Activated gamma-delta T cell treated with Interleukin-2 at 50 U/mL for 16 hours (primary cell): Measurements from ENCODE around the gene IL17RD.

Experiments
- DNase-seq: peaks from one replicate; pipeline ENCODE4 v3.0.0-alpha.2; 2020

Gene IL17RD

DNA sequence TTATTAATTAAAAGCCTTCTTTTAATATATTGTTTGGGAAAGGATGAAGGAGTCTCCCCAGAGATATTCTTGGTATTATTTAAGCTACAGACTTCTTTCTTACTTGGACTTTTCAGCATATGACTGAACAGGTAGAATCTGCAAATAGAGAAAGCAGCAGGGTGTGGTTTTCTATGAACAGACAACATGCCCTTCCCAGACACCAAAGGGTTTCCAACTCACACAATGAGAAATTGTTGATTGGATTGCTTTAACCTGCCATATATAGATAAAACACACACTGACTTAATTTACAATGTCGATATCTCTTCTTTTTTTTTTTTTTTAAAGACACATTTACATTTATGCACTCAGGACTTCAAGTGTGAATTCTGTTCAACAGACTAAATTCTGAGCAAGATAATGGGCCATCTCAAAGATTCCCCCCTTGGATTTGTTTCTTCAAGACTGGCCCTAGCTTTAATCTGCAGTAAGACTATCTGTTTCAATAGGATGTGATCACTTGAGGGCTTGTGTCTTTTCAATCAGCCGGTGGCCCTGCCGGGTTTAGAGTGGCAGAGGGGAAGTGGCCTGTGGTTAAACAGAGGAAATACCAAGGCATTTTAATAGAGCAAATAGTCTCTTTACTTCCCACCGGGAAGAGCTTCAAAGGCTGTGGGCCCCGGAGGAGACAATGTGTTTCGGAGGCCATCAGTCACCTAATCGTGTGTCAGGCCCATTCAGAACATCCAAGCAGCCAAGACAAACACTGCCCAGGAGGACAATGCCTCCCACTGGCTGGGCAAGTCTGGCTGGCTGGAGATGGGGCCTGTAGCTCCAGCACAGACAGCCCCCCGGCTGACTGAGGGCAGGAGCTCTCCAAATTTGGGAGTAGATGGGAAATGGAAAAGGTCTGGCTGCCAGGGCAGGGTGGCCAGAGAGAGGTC, 6.1 kb downstream of the IL17RD start:
- no peak for DNase-seq

DNA sequence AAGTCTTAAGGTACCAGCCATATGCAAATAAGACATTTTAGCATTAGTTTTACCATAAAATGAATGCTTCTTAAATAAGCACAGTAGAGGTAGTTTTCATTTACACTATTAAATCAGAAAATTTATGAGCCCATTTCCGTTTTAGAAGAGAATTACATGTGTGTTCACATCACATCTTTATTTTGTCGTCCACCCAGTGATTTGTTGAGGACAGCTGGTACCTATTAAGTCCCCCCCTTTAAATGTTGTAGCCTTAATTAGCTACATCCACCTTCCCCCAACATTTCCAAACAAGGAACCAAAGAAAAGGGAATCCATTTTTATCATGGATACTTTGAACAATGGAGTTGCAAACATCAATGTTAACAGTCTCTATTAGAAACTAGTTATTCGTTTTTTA, 6.8 kb downstream of the IL17RD start:
- DNase-seq: no peak

GRCh38 chr3:57157545-57157944, 7.6 kb downstream of the IL17RD start:
- no peak for DNase-seq

- no peak for DNase-seq
These were observed 9.9 kb downstream of the IL17RD start for GRCh38 chr3:57155310-57155643.

- no peak for DNase-seq
These were observed 10.5 kb downstream of the IL17RD start for GRCh38 chr3:57154470-57155309.

GRCh38 chr3:57152151-57153143, 12.7 kb downstream of the IL17RD start:
- no peak for DNase-seq

GRCh38 chr3:57151749-57152148, 13.4 kb downstream of the IL17RD start:
- DNase-seq: no peak

GRCh38 chr3:57151021-57151449, 14.1 kb downstream of the IL17RD start:
- no peak for DNase-seq

- no peak for DNase-seq
These were observed 15.0 kb downstream of the IL17RD start for GRCh38 chr3:57150113-57150581.

DNA sequence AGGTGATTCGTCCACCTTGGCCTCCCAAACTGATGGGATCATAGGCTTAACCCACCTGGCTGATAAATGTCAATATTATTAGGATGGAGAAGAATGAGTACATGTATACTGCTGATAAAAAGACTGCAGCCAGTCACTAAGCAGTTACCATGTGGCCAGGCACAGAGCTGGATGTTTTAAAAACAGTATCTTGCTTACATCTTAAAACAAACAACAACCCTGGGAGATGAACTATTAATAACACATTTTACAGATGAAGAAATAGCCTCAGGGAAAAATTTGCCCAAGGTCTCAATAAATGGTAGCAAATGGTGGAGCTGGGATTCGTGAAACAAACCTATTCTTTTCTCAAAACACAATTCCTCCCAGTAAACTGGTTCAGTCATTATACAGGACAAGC, 18.1 kb downstream of the IL17RD start:
- DNase-seq: no peak

- DNase-seq: no peak
These were observed 19.3 kb downstream of the IL17RD start for GRCh38 chr3:57145852-57146251.

GRCh38 chr3:57144952-57145351, 20.2 kb downstream of the IL17RD start:
- DNase-seq: no peak

GRCh38 chr3:57143886-57144459, 21.2 kb downstream of the IL17RD start:
- no peak for DNase-seq

- DNase-seq: no peak
These were observed 22.8 kb downstream of the IL17RD start for GRCh38 chr3:57142411-57142723.

- DNase-seq: no peak
These were observed 23.3 kb downstream of the IL17RD start for GRCh38 chr3:57141719-57142410.

- no peak for DNase-seq
These were observed 24.3 kb downstream of the IL17RD start for GRCh38 chr3:57140894-57141293.

DNA sequence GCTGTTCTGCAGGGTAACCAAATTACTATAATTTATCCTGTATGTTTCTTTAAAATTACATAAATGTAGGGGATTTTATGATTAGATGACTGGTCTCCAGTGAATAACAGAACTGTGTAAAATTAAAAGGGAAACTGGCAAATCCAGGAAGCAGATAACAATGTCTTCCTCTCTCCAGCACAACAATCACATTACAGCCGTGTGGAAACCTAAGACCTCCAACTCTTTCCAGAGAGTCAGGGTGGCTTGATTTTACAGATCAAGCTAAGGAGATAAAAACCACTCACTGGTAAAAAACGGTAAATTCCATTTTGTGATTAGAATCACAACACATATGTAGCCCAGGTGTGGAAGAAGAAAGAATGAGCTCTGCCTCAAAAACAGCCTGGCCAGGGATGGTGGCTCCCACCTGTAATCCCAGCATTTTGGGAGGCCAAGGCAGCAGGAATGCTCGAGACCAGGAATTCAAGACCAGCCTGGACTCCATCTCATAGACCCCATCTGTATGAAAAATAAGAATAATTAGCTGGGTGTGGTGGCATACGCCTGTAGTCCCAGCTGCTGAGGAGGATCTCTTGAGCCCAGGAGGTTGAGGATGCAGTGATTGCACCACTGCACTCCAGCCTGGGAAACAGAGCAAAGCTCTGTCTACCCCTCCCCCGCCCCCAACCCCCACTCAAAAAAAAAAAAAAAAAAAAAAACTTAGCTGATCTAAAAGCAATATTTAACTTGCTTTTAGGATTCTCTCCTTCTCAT, 29.0 kb downstream of the IL17RD start:
- no peak for DNase-seq

DNA sequence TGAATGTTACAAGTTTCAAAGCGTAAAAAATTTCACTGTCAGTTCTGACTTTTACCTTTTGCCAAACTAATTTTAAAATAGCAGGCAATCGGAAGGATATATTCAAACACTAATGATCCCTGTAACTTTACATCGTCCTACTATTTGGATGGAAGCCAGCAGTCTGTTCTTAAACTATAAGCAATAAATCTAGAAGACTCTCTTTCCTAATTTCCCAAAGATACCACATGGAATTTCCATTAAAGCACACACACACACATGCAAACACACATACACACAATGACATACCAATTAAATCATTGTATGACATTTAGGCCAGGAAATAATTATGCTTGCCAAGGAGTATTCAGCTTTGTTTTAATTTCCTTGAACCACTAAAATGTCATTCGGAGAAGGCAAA, 32.0 kb downstream of the IL17RD start:
- no peak for DNase-seq

GRCh38 chr3:57132674-57133073, 32.5 kb downstream of the IL17RD start:
- no peak for DNase-seq

DNA sequence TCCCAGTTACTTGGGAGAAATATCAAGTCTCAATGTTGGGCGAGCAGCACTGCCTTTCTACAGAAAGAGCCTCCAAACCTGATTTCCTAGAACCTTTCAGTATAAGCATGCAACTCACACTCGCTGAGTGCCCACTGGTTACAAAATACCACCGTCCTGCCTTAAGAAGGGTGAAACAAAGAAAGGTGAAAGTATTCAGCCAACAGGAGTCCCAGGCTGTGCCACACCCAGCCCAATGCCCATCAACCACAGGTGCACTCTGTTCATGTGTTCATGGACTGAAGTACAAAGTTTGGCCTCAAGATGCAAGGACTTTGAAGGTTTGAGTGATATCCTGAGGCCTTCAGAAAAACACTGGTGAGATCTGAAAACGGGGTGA, 34.0 kb downstream of the IL17RD start:
- no peak for DNase-seq

- DNase-seq: no peak
These were observed 34.5 kb downstream of the IL17RD start for GRCh38 chr3:57130571-57131209.
